ENCODE measurements around the gene TSC1.

TSC1 gene

DNA sequence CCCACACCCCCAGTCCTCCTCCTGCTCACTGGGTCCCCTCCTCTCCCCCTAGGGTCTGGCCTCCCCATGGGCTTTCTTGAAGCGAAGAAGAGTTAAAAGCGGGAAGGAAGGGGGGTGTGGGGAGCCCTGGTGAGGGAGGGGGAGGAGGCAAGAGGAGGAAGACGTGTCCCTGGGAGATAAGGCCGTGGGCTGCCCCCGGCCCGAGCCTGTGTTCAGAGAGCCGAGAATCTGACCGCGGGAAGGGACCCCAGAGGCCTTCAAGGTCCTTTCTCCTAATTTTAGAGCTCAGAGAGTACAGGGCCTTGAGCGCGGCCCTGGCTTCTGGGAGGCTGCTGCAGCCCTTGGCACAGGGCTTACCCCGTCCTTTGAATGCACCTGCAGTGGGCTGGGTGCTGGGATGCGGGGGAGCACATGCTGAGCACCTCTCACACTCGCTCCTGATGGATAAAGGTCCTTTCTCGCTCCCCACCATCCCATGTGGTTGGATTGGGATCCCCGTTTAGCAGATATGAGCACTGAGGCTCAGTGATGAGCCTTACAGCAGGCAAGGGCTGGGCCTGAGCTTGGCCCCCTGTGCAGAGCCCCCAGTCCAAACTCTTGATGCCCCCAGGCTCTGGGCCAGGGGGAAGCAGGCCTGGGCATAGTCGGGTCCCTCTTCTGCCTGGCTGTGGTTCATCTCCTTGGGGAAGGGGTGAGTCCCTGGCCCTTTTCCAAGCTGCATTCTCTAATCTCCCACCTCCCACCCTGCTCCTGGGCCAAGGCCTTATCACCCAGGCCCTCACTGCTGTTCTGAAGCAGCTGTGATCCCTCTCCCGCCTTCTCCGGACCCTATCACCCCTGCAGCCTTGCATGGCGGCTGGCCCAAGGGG is 40.0 kb upstream of the TSC1 start:
- in situ Hi-C loops (cut with MboI; ENCODE audit: low pct_unique_long_range_greater_than_20kb, low sequenced_read_pairs, unreplicated experiment): no loop called here
- TF ChIP-seq, protein P1, sequence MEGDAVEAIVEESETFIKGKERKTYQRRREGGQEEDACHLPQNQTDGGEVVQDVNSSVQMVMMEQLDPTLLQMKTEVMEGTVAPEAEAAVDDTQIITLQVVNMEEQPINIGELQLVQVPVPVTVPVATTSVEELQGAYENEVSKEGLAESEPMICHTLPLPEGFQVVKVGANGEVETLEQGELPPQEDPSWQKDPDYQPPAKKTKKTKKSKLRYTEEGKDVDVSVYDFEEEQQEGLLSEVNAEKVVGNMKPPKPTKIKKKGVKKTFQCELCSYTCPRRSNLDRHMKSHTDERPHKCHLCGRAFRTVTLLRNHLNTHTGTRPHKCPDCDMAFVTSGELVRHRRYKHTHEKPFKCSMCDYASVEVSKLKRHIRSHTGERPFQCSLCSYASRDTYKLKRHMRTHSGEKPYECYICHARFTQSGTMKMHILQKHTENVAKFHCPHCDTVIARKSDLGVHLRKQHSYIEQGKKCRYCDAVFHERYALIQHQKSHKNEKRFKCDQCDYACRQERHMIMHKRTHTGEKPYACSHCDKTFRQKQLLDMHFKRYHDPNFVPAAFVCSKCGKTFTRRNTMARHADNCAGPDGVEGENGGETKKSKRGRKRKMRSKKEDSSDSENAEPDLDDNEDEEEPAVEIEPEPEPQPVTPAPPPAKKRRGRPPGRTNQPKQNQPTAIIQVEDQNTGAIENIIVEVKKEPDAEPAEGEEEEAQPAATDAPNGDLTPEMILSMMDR (IDR thresholded peaks at IDR 0.05; ENCODE audit: extremely low read depth, insufficient read depth, missing control alignments): no peak
- no peak for DNase-seq (ENCODE audit: low spot score)

DNA sequence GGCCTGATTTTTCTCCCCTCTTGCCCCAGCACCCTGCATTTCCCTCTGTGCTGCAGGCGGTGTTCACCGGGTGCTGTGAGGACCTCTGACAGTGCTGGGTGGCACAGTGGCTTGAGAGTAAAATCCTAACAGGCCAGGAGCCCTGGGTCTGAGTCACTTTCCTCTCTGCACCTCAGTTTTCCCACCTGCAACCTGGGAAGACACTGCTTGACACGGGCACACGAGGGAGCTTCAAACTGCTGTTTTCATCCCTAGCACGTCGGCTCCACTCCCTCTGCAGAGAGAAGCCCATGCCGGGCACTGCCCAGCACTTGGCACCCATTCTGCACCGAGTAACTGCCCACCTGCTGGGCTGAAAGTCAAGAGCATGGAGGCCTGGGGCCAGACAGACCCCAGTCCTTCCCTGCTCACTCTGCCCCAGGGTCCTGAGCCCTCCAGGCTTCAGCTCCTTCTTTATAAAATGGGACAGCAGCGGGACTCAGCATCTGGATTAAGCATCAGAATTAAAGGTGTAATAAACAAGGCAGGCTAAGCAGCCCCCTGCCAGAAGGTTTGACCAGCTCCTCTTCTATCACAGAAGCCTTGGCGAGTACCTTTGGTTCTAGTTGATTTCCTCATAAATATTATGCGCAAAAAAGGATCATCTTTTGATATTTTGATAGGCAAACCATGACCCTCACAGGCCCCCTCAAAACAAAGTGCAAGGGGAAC is 39.2 kb upstream of the TSC1 start:
- TF ChIP-seq, protein P1 (IDR thresholded peaks at IDR 0.05; ENCODE audit: extremely low read depth, insufficient read depth, missing control alignments): no peak
- in situ Hi-C loops (cut with MboI; ENCODE audit: low pct_unique_long_range_greater_than_20kb, low sequenced_read_pairs, unreplicated experiment): no loop called here
- DNase-seq (ENCODE audit: low spot score): no peak

DNA sequence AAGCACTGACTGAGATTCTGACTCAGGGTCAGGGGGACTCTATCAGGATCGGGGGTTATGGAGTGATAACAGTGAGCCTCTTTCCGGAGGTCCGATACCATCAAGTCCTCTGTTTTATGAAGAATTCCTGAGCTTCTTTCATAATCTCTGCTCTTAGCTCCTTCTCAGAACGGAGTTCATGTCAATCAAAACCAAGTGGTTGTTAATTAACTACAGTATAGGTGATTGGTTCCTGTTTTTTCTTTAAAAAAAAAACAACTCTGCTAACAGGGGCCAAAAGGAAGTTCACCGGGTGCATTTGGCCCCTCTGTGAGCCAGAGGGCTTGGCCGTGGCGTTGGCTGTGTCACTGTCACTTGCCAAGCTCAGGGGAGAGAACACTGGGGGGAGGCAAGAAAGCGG is 38.0 kb upstream of the TSC1 start:
- DNase-seq (ENCODE audit: low spot score): no peak
- in situ Hi-C loops (cut with MboI; ENCODE audit: low pct_unique_long_range_greater_than_20kb, low sequenced_read_pairs, unreplicated experiment): no loop called here
- TF ChIP-seq, protein P1 (IDR thresholded peaks at IDR 0.05; ENCODE audit: extremely low read depth, insufficient read depth, missing control alignments): no peak

DNA sequence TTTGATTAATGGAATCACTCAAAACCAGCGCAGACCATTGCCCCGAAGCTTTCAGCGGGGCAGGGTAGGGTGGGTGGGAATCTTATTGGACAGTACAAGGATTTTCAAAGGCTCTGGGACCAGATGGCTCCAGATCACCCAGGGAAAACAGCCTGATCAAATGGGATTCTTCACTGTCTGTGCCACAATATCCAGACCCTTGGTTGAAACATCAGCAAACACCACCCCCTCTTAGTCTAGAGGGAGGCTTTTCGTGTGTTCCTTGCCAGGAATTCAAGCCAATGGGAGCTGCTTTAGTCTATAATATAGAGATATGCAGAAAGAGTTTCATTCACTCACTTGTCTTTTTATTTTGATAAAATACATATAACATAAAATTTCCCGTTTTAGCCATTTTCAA is 35.7 kb upstream of the TSC1 start:
- in situ Hi-C loops (cut with MboI; ENCODE audit: low pct_unique_long_range_greater_than_20kb, low sequenced_read_pairs, unreplicated experiment): no loop called here
- DNase-seq (ENCODE audit: low spot score): no peak
- TF ChIP-seq, protein P1 (IDR thresholded peaks at IDR 0.05; ENCODE audit: extremely low read depth, insufficient read depth, missing control alignments): no peak

DNA sequence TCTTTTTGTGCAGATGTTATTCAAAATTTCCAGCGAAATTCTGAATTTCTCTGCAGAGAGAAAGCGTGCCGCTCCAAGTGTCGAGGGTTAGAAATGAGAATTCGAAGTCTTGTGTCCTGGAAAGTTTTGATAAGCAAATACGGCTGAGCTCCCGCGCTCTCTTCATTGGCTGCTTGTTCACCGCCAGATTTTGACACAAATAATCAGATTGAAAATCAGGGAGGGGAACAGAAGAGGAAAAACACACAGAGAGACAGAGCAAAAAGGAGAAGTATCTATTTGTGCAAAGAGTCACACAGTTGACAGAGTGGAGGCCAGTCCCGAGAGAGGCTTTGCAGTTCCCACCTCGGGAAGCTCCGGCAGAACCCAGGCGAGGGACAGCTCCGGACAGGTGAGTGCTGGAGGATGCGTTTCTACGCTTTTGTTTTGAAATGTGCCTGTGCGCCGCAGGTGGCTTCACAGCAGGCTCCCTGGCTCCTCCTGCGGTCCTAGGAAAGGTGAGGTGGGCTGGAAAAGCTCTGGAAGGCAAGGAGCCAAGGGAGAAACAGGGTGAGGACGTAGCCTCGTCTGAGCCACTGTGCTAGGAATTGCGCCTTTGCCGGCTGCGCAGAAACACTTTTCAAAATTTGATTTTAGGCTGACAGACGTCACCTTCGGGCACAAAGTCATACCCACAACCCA is 34.2 kb upstream of the TSC1 start, which contains the start of gene GFI1B:
TSS of gene GFI1B (plus strand) at position 244 of the 681 bp plus-strand sequence. CDS start 7,985 bp downstream, outside the sequence.
- DNase-seq (ENCODE audit: low spot score): no peak
- TF ChIP-seq, protein P1 (IDR thresholded peaks at IDR 0.05; ENCODE audit: extremely low read depth, insufficient read depth, missing control alignments): no peak

DNA sequence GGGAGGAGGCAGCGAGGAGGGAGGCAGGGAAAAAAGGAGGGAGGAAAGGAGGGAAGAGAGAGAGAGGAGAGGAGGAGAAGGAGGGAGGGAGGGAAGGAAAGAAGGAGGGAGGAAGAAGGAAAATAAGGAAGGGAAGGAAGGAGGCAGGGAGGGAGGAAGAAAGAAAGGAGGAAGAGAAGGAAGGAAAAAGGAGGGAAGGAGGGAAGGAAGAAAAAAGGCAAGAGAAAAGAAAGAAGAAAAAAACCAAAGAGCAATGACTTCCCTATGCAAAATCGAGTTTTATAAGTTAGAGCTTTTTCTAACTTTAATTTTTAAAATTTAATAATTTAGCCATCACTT is 33.7 kb upstream of the TSC1 start:
- DNase-seq (ENCODE audit: low spot score): no peak
- TF ChIP-seq, protein P1 (IDR thresholded peaks at IDR 0.05; ENCODE audit: extremely low read depth, insufficient read depth, missing control alignments): no peak
- in situ Hi-C loops (cut with MboI; ENCODE audit: low pct_unique_long_range_greater_than_20kb, low sequenced_read_pairs, unreplicated experiment): no loop called here

More for the DNA sequence above, 34.2 kb upstream of the TSC1 start, which contains the start of gene GFI1B:
- in situ Hi-C loops (cut with MboI; ENCODE audit: low pct_unique_long_range_greater_than_20kb, low sequenced_read_pairs, unreplicated experiment): no loop called here

All from GM13977 (cell line).